ENCODE data around the gene FXR2.

DNA sequence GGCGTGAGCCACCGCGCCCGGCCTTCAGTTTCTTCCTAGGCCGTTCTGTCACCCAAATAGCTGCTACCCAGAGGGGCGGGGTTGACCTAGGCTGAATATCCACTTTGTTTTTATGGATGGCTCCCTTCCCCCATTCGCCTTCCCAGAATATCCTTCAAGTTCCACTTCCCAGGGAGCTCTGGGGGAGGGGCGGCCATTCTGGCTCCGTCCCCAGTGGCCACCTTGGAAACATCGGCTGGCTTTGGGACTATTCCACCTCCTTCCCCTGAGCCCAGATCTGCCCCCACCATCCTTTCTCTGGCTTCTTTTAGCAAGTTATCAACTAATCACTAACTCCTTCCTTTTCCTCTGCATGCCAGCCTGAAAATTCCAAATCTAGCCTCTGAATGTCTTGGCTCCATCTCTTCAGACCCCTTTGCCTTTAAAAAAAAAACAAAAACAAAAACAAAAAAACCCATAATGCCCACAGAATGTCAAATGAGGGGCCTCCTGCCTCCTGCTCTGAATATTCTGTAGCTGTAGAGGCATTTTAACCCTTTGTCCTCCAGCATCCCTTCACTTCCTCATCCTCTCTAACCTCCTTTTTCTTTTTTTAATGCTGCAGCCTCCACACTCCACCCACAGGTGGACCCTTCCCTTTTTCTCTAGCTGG is 42.4 kb upstream of the FXR2 start:
- TF ChIP-seq CTCF (IDR thresholded peaks at IDR 0.05; ENCODE audit: poor library complexity, severe bottlenecking) (no peak), POLR2AphosphoS5 (IDR thresholded peaks at IDR 0.05) (no peak), SMC3 (conservative IDR thresholded peaks at IDR 0.05; ENCODE audit: poor library complexity) (no peak), RAD21 (conservative IDR thresholded peaks at IDR 0.05) (no peak), EZH2 (IDR thresholded peaks at IDR 0.05; ENCODE audit: borderline replicate concordance, insufficient read depth, low read length, poor library complexity, severe bottlenecking) (no peak), EP300 (conservative IDR thresholded peaks at IDR 0.05; ENCODE audit: poor library complexity, severe bottlenecking) (no peak), MXI1 (conservative IDR thresholded peaks at IDR 0.05; ENCODE audit: poor library complexity, severe bottlenecking) (no peak)
- TF ChIP-seq, protein P1, sequence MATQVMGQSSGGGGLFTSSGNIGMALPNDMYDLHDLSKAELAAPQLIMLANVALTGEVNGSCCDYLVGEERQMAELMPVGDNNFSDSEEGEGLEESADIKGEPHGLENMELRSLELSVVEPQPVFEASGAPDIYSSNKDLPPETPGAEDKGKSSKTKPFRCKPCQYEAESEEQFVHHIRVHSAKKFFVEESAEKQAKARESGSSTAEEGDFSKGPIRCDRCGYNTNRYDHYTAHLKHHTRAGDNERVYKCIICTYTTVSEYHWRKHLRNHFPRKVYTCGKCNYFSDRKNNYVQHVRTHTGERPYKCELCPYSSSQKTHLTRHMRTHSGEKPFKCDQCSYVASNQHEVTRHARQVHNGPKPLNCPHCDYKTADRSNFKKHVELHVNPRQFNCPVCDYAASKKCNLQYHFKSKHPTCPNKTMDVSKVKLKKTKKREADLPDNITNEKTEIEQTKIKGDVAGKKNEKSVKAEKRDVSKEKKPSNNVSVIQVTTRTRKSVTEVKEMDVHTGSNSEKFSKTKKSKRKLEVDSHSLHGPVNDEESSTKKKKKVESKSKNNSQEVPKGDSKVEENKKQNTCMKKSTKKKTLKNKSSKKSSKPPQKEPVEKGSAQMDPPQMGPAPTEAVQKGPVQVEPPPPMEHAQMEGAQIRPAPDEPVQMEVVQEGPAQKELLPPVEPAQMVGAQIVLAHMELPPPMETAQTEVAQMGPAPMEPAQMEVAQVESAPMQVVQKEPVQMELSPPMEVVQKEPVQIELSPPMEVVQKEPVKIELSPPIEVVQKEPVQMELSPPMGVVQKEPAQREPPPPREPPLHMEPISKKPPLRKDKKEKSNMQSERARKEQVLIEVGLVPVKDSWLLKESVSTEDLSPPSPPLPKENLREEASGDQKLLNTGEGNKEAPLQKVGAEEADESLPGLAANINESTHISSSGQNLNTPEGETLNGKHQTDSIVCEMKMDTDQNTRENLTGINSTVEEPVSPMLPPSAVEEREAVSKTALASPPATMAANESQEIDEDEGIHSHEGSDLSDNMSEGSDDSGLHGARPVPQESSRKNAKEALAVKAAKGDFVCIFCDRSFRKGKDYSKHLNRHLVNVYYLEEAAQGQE (IDR thresholded peaks at IDR 0.05; ENCODE audit: borderline replicate concordance): no peak

Measured in neural cell (in vitro differentiated cells).